LNCAP (cell line): Measurements from ENCODE around the gene HMX1.

Experiments
- TF ChIP-seq, protein P1 (sequence below): fragments of 450-650 bp; IDR thresholded peaks from 2 replicates; pipeline ENCODE4 v1.5.1; 2017; ENCODE audit warnings: mild to moderate bottlenecking

Gene HMX1

GRCh38 chr4:8900588-8900987 lies 28.9 kb upstream of the HMX1 start:
- TF ChIP-seq, protein P1, sequence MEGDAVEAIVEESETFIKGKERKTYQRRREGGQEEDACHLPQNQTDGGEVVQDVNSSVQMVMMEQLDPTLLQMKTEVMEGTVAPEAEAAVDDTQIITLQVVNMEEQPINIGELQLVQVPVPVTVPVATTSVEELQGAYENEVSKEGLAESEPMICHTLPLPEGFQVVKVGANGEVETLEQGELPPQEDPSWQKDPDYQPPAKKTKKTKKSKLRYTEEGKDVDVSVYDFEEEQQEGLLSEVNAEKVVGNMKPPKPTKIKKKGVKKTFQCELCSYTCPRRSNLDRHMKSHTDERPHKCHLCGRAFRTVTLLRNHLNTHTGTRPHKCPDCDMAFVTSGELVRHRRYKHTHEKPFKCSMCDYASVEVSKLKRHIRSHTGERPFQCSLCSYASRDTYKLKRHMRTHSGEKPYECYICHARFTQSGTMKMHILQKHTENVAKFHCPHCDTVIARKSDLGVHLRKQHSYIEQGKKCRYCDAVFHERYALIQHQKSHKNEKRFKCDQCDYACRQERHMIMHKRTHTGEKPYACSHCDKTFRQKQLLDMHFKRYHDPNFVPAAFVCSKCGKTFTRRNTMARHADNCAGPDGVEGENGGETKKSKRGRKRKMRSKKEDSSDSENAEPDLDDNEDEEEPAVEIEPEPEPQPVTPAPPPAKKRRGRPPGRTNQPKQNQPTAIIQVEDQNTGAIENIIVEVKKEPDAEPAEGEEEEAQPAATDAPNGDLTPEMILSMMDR, result no peak

DNA sequence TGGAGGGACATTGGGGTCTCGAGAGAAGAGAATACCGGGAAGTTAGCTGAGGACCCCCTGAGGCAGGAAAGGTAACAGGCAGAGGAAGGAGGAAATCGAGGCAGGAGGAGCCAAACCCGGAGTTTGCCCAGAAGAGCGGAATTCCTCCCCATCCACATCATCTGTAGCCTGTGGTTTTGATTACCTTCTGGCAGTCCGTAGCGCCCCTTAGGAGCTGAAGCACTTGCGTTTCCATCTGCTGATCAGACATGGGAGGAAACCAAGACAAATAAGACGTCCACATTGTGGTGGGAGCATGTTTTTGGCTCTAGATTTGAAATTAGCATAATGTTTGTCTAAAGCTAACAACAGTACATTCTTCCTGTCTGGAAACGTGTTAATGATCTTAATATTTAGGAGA lies 26.8 kb upstream of the HMX1 start:
- TF ChIP-seq, protein P1, result no peak

GRCh38 chr4:8897251-8898167 lies 25.9 kb upstream of the HMX1 start:
- TF ChIP-seq, protein P1, result no peak

- TF ChIP-seq, protein P1, result no peak
These were observed 24.9 kb upstream of the HMX1 start for GRCh38 chr4:8896506-8896905.

DNA sequence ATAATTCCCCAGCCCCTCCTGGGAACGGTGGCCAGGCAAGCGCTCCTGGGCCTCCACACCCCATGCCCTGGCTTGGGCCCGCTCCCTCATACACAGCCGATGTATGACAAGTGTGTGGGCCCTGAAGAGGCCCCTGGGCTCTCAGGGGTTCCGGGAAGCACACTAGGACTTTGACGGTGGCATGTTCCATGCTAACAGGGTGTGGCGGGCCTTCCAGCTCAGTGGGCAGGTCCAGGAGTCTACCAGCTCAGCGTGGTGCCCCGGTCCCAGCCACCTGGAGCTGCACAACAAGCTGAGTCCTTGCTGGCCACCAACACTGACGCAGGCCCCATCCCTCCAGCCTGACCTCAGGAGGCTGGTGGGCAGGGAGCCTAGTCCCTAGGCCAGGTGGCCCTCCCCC lies 24.4 kb upstream of the HMX1 start:
- TF ChIP-seq, protein P1, result no peak

- TF ChIP-seq, protein P1, result no peak
These were observed 23.7 kb upstream of the HMX1 start for GRCh38 chr4:8895295-8895694.

DNA sequence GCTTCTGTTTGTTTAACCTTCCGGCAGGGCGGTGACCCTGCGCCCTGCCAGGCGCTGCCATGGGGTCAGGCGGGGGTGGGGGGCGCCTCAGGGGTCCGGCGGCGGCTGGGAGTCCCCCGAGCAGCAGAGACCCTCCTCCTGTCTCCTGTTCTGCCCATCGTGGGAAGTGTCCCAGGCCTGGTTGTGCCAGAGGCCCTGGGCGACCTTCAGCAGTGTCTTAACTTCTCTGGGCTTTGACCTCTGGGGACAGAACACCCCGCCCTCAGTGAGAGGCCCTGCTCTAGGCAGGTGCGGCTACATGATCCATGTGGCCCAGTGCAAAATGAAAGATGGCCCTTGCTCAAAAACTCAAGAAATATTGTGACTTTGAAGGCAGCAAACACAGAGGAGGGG lies 22.8 kb upstream of the HMX1 start:
- TF ChIP-seq, protein P1, result no peak
